Parathyroid adenoma (tissue), 2 donors: ENCODE measurements around the gene PRTN3.
"Not testable (repeated sequence)": the region's sequence is repeated elsewhere in the genome, so short reads cannot be mapped to it uniquely, and the experiment has no call there.

Experiments
- H2AFZ ChIP-seq: fragments of 300-600 bp; sonication (generic); one replicate; pipeline ENCODE4 v1.7.0; 2017; ENCODE audit warnings: antibody characterized with exemption, mild to moderate bottlenecking
- H3K27ac ChIP-seq: fragments of 300-600 bp; sonication (generic); one replicate; pipeline ENCODE4 v1.7.0; 2017
- H3K27me3 ChIP-seq: fragments of 300-600 bp; sonication (generic); one replicate; pipeline ENCODE4 v1.7.0; 2017; ENCODE audit warnings: low read length; ENCODE audit not compliant: control insufficient read depth, insufficient read depth
- H3K36me3 ChIP-seq: fragments of 300-600 bp; sonication (generic); one replicate; pipeline ENCODE4 v1.7.0; 2017; ENCODE audit warnings: low read length; ENCODE audit not compliant: control insufficient read depth, insufficient read depth
- H3K4me1 ChIP-seq: fragments of 300-600 bp; sonication (generic); one replicate; pipeline ENCODE4 v1.7.0; 2017; ENCODE audit warnings: control low read depth
- H3K4me2 ChIP-seq: fragments of 300-600 bp; sonication (generic); one replicate; pipeline ENCODE4 v1.7.0; 2017; ENCODE audit warnings: low read length
- H3K4me3 ChIP-seq: fragments of 300-600 bp; sonication (generic); one replicate; pipeline ENCODE4 v1.7.0; 2017; ENCODE audit warnings: low read depth, low read length
- H3K79me2 ChIP-seq: fragments of 300-600 bp; sonication (generic); one replicate; pipeline ENCODE4 v1.7.0; 2017; ENCODE audit warnings: control low read depth
- H3K9ac ChIP-seq: fragments of 300-600 bp; sonication (generic); one replicate; pipeline ENCODE4 v1.7.0; 2017; ENCODE audit warnings: mild to moderate bottlenecking
- H3K9me3 ChIP-seq: fragments of 300-600 bp; sonication (generic); one replicate; pipeline ENCODE4 v1.7.0; 2017; ENCODE audit warnings: low read length; ENCODE audit not compliant: control insufficient read depth
- TF ChIP-seq, protein P1 (sequence below): fragments of 300-600 bp; sonication (generic); IDR thresholded peaks from one replicate; pipeline ENCODE4 v1.7.0; 2017; ENCODE audit warnings: antibody characterized with exemption, mild to moderate bottlenecking
- donor health status: primary hyperparathyroidism.

Gene PRTN3

DNA sequence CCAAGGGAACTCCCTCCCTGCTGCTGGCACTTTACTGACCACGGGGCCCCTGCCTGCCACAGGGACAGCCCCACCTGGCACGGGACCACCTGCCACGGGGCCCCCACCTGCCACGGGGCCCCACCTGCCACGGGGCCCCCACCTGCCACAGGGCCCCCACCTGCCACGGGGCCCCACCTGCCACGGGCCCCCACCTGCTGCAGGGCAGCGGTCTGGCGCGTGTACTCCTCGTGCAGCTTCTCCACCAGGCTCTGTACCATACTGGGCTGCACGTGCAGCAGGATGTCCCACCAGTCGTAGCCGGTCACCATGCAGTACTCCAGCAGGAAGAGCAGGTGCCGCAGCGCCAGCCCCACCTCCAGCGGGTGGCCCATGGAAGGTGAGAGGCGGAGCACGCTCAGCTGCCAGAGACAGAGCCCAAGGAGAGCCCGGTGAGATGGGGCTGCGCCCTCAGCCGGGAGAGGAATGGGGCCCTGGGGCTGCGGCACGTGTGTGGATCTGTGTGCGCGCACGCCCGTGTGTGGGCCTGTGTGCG is 36.0 kb downstream of the PRTN3 start:
- Histone ChIP-seq H3K27me3 (no peaks in the 10 kb centered on the region), H3K4me3 (no peak overlapping the region), H3K79me2 (peaks cover 3% of the 10 kb centered on the region), H3K9ac (no peak overlapping the region), H2AFZ (no peak overlapping the region), H3K27ac (no peak overlapping the region), H3K36me3 (no peaks in the 10 kb centered on the region), H3K4me2 (no peak overlapping the region), H3K9me3 (no peaks in the 10 kb centered on the region), H3K4me1 (no peaks in the 10 kb centered on the region)
- TF ChIP-seq, protein P1, sequence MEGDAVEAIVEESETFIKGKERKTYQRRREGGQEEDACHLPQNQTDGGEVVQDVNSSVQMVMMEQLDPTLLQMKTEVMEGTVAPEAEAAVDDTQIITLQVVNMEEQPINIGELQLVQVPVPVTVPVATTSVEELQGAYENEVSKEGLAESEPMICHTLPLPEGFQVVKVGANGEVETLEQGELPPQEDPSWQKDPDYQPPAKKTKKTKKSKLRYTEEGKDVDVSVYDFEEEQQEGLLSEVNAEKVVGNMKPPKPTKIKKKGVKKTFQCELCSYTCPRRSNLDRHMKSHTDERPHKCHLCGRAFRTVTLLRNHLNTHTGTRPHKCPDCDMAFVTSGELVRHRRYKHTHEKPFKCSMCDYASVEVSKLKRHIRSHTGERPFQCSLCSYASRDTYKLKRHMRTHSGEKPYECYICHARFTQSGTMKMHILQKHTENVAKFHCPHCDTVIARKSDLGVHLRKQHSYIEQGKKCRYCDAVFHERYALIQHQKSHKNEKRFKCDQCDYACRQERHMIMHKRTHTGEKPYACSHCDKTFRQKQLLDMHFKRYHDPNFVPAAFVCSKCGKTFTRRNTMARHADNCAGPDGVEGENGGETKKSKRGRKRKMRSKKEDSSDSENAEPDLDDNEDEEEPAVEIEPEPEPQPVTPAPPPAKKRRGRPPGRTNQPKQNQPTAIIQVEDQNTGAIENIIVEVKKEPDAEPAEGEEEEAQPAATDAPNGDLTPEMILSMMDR = no peak

GRCh38 chr19:877992-878660 is 37.3 kb downstream of the PRTN3 start:
- not testable (repeated sequence) for H3K9ac ChIP-seq, H3K4me2 ChIP-seq, H2AFZ ChIP-seq, H3K27me3 ChIP-seq, H3K36me3 ChIP-seq, H3K79me2 ChIP-seq, H3K27ac ChIP-seq, H3K9me3 ChIP-seq, H3K4me3 ChIP-seq, H3K4me1 ChIP-seq

DNA sequence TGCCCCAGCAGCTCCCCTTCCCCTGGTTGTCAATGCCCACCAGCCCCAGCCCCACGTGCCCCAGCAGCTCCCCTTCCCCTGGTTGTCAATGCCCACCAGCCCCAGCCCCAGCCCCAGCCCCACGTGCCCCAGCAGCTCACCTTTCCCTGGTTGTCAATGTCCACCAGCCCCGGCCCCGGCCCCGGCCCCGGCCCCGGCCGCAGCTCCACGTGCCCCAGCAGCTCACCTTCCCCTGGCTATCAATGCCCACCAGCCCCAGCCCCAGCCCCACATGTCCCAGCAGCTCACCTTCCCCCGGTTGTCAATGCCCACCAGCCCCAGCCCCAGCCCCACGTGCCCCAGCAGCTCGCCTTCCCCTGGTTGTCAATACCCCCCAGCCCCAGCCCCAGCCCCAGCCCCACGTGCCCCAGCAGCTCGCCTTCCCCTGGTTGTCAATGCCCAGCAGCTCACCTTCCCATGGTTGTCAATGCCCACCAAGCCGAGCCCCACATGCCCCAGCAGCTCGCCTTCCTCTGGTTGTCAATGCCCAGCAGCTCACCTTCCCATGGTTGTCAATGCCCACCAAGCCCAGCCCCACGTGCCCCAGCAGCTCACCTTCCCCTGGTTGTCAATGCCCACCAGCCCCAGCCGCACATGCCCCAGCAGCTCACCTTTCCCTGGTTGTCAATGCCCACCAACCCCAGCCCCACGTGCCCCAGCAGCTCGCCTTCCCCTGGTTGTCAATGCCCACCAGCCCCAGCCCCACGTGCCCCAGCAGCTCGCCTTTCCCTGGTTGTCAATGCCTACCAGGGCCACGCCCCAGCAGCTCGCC is 38.2 kb downstream of the PRTN3 start:
- not testable (repeated sequence) for H3K27ac ChIP-seq, H2AFZ ChIP-seq, H3K9ac ChIP-seq, H3K9me3 ChIP-seq, H3K4me1 ChIP-seq, H3K4me3 ChIP-seq, H3K79me2 ChIP-seq, H3K36me3 ChIP-seq, H3K27me3 ChIP-seq, H3K4me2 ChIP-seq

DNA sequence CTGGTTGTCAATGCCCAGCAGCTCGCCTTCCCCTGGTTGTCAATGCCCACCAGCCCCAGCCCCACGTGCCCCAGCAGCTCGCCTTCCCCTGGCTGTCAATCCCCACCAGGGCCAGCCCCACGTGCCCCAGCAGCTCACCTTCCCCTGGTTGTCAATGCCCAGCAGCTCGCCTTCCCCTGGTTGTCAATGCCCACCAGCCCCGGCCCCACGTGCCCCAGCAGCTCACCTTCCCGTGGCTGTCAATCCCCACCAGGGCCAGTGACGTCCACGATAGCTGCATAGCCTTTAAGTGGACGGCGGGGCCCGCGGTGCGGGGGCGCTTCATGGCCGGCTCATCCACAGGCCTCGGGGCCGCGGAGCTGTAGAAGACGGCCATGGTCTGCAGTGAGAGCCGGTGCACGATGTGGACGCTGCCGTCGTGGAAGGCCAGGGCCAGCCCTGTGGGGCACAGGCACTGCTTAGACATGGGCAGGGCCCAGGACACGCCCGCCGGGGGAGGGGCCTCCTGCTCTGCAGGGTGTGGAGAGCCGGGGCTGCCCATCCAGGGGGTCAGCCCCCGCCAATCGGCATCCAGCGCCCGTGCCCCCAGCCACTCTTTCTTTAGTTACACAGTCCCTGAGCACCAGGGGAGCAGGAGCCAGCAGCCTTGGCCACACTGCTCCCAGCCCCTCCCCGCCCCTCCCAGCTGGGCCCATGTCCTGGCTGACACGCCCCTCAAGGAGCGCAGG is 39.1 kb downstream of the PRTN3 start:
- no peak overlapping the region for H2AFZ ChIP-seq
- H3K27me3 ChIP-seq = no peaks in the 10 kb centered on the region
- H3K9me3 ChIP-seq = no peaks in the 10 kb centered on the region
- H3K4me1 ChIP-seq = no peaks in the 10 kb centered on the region
- no peak overlapping the region for H3K27ac ChIP-seq
- no peak overlapping the region for H3K4me3 ChIP-seq
- peaks cover 5% of the 10 kb centered on the region for H3K79me2 ChIP-seq
- no peaks in the 10 kb centered on the region for H3K36me3 ChIP-seq
- H3K4me2 ChIP-seq = no peak overlapping the region
- TF ChIP-seq, protein P1 = no peak
- no peak overlapping the region for H3K9ac ChIP-seq

DNA sequence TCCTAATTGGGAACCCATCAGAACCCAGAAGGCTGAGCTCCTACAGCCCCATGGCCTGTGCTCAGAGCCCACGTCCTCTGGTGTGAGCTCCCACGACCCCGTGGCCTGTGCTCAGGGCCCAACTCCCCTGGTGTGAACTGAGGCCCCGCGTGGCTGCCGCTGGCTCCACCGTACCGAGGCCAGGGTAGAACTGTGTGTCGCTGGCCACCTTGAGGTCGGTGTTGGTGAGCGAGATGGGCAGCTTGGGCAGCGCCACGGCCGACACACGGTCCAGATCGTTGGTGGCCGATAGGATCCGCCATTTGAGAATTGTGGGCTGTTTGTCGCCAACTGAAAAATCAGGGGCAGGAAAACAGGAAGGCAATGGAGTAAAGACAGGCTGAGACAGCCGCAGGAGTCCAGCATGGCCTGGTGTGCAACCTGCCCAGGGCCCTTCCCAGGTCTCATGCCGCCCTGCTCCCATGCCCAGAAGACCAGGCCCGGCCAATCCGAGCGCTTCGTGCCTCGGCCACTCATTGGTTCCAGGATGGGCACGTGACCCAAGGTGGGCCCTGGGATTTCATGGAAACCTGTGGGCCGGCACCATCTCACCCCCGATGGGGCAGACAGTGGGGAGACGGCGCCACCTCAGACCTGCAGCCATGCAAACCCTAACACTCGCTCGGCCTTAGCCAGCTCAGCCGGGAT is 40.7 kb downstream of the PRTN3 start:
- Histone ChIP-seq H3K27me3 (no peaks in the 10 kb centered on the region), H3K4me2 (no peak overlapping the region), H3K36me3 (no peaks in the 10 kb centered on the region), H3K27ac (no peak overlapping the region), H3K9me3 (no peaks in the 10 kb centered on the region), H3K9ac (no peak overlapping the region), H3K79me2 (peaks cover 12% of the 10 kb centered on the region), H3K4me3 (no peak overlapping the region), H2AFZ (no peak overlapping the region), H3K4me1 (no peaks in the 10 kb centered on the region)
- TF ChIP-seq, protein P1 = no peak
